Fibroblast of skin of left quadriceps (primary cell): Measurements from ENCODE around the gene PAPOLA.

ENCODE experiments used
- DNase-seq, 2 experiments: peaks; one replicate each; pipeline ENCODE4 v3.0.0-alpha.2; 2013; ENCODE audit warnings: low read depth in 2 of 2

Gene PAPOLA

DNA sequence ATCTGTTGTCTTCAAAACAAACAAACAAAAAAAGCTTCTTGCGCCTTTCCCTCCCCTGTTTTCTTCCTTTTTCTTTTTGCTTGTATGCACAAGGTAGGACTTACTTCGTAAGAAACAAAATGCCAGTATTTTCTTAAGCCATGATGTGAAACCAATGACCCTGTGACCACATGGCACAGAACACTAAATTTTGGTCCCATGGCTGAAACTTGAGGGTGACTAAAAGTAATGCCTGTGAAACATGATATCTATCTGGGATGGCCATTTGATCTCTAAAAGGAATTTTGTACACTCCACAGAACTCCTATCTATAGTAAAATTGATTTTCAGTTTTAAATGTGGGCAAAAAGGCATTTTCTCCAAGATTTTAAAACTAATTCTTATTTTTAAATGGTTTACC is 63.6 kb downstream of the PAPOLA start:
- no peak for DNase-seq

GRCh38 chr14:96567289-96567899 is 65.2 kb downstream of the PAPOLA start:
- DNase-seq, result peak; percentile 21 to 25

DNA sequence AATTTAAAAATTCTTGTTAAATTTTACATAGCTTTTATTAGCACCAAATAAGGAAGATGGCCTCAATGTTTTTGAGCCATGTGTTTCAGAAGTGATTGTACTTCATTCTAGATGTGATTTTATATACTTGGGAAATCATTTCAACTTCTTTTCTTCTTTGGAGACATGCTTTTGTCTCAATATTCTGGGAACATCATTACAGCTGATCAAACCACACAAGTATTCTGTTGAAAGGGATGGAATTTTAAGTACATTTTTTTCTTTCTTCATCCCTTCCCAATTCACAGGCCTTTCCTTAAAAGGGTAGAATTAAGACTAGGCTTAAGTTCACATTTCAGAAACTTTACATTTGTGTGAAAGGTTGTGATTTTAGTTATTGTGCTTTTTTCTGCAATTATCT is 66.4 kb downstream of the PAPOLA start:
- peak in 1 of 2 experiments; percentile 25 for DNase-seq

DNA sequence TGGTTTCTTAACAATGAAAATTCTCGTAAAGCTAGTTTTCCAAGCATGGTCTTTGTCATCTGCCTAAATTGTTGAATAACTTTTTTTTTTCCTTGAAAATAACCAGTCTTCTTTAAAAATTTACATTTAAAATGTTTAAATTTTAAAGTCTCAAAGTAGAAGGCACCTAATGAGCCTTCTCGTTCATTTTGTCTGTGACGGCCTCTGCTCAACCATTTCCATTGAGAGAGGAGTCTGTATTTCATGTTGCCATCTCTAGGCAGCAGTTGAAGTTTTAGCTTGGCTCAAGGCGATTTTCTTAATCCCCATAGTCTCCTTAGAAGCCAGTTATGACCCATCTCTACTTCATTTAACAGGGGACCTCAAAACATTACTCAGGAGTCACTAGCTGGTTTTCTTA is 69.1 kb downstream of the PAPOLA start:
- no peak for DNase-seq

- DNase-seq, result no peak
Observed at GRCh38 chr14:96573473-96574100, 71.4 kb downstream of the PAPOLA start.

GRCh38 chr14:96574171-96574632 is 72.0 kb downstream of the PAPOLA start:
- DNase-seq, result no peak

- peak; percentile 50 to 52 for DNase-seq
Observed at GRCh38 chr14:96574633-96575632, 72.8 kb downstream of the PAPOLA start.

DNA sequence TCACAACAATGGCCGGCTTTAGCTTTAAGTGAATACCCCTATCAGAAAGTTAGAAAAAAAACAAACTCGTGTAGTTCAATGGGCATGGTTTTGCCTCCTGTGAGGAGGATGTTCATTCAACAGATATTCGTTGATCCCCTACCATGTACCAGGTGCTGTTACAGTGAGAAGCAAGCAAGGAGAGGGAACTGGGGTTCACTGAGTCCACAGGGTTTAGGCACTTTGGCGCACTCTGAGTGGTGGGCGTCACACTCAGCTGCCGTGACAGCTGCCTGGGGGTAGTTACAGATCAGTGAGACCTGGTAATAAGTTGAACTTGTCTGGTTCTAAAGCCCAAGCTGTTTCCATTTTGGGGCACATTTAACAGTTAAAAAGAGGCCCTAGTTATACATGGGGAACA is 74.2 kb downstream of the PAPOLA start:
- no peak for DNase-seq

GRCh38 chr14:96576937-96577336 is 74.8 kb downstream of the PAPOLA start:
- no peak for DNase-seq

DNA sequence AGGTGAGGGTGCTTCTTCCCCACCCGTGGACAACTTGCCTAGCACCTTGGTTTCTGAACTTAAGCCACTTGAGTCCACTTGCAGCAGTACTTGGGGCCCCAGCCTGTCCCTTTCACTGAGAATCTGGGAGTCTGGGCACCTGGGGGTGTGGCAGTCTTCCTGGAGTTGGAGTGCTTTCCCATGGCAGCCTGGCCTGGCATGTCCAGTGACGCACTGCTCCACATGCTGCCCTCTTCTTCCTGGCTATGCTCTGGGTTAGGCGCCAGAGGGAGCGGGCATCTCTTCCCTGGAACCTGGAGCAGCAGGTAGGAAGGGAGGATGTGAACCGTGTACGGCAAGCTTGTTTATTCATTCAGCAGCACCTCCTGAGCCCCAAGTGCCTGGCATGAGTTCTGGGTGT is 76.4 kb downstream of the PAPOLA start:
- no peak for DNase-seq

- no peak for DNase-seq
Observed at GRCh38 chr14:96579358-96579757, 77.2 kb downstream of the PAPOLA start.

- DNase-seq, result no peak
Observed at GRCh38 chr14:96579855-96580254, 77.7 kb downstream of the PAPOLA start.

DNA sequence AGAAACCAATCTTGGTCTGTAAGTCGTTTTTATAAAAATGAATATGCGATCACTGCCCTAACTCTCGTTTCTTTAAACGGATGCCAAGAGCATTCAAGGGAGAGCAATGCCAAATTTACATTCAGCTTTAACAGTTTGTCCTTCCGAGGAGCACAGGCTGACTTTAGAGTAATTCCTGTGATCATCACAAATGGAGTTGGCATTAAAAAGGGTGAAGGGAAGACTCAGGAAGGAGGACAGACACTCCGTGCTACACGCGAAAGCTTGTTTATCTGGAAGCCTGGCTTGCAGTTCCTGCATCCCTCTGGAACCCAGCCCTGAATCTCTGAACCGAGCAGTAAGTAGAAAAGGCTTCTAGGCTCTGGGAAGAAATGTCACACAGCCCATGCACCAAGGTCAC is 78.4 kb downstream of the PAPOLA start:
- no peak for DNase-seq

- DNase-seq, result no peak
Observed at GRCh38 chr14:96581026-96581425, 78.8 kb downstream of the PAPOLA start.

DNA sequence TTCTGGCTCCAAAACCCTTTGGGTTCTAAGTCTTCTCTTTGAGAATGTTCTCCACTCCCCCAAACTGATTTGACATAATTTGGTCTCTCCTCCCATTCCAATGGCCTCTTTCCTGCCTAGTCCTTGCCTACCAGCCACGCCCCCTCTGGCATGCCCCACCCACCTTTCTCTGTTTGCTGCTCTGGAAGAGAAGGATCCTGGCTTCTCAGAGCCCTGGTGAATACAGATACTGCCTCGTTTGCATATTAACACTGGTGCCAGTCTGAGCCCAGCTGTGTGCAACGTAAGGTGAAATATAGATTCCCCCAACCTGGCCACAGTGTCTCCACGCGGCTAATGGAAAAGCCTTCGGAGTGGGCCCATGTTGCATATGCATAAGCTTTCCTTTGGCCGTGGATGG is 79.7 kb downstream of the PAPOLA start:
- no peak for DNase-seq

- DNase-seq, result no peak
Observed at GRCh38 chr14:96582411-96582961, 80.3 kb downstream of the PAPOLA start.

GRCh38 chr14:96582995-96583394 is 80.8 kb downstream of the PAPOLA start:
- DNase-seq, result no peak

DNA sequence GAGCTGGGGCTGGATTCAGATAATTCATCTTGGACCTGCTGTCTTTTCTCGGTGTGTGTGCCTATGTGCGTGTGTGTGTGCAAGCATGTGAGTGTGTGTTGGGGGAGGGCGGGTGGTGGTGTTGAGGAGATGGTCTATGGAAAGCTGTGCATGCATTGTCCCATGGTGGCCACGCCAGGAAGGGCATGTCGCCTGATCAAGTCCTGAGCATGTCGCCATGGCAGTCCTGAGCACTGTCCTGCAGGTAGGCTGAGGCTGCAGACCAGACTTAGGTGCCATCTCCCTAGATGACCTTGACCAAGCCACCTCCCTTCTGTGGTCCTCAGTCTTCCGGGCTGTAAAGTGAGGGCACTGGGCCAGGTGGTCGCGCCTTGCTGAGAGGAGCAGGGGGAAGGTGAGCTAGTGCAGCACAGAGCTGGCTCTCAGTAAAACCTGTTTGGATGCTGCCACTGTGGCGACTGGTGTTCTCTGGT is 81.4 kb downstream of the PAPOLA start:
- no peak for DNase-seq

DNA sequence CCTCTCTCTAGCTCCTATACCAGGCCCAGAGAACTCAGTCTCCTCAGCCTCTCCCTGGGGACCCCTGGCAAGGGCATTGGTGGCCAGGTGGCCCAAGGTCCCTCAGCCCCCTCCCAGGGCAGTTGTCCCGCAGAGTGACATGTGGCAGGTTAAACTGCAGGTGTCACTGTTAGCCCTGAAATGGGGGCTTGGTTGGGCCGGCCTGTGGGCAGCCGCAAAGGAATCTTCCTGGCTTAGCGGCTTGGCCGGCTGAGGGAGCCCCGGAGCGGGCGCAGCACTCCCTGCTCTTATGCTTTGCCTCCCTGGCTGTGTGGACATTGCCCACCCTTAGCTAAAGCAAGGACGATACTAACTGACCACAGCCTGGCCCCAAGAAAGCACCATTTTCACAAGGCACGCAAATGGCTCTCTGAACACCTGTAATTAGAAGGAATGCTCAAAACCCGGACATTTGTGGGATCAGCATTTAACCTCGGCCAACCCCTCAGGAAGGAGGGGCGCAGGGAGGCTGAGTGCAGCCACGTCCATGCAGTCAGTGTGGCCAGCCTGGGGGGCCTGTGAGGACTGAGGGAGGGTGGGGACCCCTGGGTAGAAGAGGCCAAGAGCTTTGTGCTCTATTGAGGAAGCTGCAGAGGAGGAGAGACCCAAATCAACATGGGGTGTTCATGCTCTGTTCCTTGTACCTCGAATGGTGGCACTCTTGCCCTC is 82.2 kb downstream of the PAPOLA start:
- no peak for DNase-seq

DNA sequence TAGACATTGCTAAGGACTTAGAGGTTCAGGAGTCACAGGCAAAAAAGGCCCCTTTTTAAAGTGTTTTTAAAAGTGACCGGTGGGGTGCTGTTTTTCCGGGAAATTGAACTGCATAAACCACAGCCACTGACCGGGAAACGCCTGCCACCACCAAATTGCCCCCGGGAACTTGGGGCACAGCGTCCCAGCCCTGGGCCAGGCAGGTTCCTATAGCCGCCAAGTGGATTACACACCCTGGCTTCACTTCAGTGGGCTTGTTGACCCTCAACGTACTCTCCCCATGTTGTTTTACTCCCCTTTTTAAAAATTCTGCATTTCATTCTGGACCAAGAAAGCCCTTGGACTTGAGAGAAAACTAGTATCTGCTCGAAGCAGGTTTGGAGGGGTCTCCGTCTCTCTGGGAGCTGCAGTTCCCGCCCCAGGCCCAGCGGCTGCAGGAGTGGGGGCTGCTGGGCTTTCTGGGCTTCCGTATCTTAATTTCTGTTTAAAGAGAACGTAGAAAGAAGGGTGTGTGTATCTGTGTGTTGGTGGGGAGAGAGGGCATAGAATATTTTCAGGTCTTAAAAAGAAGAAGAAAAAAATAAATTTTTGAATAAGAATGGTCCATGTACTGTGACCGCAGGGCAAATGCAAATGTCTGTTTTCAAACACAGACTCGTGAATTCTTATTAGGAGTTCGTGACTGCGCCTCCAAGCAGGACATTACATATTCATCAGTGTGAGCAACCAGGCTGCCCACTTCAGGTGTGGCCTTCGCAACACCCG is 82.9 kb downstream of the PAPOLA start:
- no peak for DNase-seq

DNA sequence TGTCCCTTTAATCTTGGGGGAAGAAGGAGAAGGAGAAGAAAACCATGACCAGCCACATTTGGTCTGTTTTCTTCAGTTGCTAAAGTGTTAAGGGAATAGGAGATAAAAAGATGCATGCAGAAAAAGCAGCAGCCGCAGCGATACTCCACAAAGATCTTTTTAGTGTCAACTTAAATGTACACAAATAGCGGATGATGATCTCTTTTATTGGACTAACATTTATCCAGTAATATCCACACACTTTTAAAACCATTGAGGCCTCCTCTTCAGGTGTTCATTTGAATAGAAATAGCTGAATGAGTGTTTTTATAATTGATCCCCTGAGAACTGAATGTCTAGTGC is 83.5 kb downstream of the PAPOLA start:
- DNase-seq, result no peak
